GM19468 (cell line): Measurements from ENCODE around the gene MAT2B.
"Not testable (repeated sequence)": the region's sequence is repeated elsewhere in the genome, so short reads cannot be mapped to it uniquely, and the experiment has no call there.

Experiments used
- ATAC-seq: cut with Tn5 transposase; IDR thresholded peaks from one replicate; pipeline ENCODE4 v1.9.1; 2021; ENCODE audit warnings: mild to moderate bottlenecking, moderate library complexity, moderate number of reproducible peaks; ENCODE audit not compliant: unreplicated experiment; ENCODE audit errors: extremely low read depth

The MAT2B gene

DNA sequence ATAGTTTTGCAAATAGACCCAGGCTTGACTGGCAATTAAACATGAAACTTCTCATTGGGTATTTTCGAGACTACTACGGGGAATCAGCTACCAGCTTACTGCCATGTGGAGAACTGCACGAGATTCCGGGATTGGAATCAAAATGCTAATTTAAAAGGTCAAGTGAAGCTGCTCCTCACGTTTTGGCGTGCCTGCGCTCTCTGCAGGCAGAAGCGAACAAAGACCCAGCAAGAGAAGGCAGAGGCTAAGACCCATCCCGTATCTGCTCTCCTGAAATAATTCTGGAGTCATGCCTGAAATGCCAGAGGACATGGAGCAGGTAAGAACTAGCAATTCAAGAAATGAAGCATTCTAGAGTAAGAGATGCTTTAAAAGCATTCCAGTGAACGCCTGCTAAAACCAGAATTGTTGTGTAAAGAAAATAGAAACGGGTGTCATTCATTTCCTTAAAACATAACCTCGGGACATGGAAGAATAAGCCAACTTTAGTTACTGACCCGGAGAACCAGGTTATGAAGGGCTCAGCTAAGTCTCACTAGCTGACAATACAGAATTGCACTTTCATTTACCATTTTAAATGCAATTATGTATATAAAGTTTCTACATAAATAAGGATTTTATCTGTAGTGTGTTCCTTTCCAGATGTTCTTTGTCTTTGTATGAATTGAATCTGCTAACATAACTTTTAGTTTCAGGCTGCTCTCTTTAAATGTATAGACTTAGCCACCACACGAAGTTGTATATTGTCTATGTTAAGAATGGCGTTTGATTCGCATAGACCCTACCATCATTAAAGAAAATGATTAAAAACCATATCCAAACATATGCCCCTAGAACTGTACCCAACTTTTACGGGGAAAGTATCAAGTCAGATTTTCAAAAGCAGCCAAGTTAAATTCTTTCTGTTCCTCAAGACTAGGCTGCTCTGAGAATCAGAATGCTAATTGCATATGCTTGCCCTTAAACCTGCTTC lies 2.0 kb upstream of the MAT2B start:
- ATAC-seq = no peak

DNA sequence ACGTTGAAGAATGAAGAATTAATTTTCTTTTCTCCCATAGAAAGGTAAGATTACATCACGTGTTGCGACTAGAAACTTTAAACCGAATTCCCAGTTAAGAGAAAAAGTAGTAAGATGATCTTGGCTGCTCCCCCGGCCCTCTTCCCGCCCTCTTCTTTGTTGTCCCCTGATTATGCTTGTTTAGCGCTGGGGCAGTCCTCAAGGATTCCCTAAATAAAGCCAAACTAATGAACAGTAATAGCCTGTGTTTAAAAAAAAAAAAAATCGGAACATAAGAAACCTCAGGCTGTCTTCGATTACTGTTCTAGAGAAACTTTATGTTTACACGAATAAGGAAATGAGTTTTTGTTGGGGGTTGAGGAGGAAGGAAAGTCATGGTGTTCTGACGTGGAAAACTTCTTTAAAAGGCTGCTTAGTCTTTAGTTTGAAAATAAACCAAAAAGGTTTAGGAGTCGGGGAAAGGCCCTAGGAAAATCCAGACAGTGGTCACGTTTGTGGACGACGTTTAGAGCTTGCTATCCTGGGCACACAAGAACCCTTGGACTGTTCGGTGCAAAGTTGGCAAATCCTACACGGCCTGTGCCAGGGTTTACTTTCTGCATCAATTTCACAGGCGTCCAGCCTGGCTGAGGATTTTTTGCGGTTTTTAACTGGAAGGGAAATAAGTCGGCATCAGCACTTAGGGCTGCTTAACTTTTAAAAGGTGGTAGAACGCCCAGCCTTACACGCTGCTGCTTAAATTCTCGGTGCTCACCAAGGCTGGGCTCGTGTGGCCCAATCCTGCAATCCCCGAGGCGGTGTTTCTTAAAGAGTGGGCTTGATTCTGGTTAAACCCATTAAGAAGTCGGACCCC lies 1.1 kb upstream of the MAT2B start:
- no peak for ATAC-seq

DNA sequence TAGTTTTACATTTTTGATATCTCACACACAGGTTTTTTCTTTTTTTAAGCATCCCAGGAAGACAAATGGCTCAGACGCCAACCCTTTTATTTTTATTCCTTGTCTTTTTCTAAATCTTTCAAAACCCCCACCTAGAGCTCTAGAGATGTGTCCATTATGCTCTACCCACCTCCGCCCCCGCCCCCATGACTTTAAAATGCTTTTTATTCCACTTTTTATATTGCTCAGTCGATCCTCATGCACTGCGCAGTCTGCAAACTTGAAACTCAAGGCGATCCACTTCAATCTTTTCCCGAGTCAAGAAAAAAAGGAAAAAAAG lies 411 bp upstream of the MAT2B start:
- no peak for ATAC-seq

DNA sequence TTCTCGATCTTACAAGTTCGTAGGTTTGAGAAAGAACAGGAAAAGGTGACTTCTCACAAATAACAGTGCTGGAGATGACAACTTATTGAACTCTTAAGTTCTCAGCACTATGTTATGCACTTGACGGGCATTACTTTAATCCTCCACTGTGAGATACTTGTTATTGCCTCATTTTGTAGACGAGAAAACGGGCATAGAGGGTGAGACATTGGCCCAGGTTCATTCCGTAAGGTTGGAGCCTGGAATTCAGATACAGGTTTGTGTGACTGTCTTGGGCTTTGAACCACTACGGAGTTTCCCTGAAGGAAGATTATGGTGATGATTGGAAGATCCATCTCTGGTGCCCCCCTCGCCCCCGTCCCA lies 657 bp downstream of the MAT2B start:
- peak; percentile 5 for ATAC-seq

DNA sequence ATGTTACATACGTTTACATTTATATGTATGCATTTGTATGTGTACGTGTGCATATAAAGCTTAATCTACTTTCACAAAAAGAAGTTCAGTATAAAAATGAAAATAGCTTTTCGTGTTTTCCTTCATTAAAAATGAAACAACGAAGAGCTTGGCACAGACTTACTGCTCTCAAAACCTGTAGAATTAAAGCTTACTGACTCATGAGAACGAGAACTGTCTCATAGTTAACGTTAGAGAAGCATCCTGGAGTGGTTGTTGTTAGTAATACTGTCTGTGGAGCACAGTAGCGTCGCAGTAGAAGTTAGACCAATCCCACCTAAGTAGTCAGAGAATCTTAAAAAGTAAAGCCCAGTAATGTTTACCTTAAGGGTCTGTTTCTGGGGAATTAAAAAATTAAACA lies 1.3 kb downstream of the MAT2B start:
- no peak for ATAC-seq

DNA sequence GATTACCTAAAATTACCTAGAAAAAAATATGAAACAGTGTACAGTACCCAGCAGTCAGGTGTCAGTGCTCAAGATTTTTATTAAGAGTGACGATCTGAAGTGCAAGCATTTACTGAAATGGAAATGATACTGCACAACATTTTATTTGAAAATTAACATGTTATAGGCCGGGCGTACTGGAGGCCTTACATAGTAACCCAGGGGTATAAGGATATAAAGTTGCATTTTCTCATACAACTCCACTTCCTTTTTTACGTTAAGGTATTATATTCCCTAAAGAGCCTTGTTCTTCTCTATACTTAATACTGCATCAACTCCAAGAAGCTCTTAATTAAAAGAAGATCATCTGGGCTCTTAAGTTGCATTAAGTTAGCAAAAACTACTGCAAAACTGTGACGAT lies 3.3 kb downstream of the MAT2B start:
- ATAC-seq = no peak

DNA sequence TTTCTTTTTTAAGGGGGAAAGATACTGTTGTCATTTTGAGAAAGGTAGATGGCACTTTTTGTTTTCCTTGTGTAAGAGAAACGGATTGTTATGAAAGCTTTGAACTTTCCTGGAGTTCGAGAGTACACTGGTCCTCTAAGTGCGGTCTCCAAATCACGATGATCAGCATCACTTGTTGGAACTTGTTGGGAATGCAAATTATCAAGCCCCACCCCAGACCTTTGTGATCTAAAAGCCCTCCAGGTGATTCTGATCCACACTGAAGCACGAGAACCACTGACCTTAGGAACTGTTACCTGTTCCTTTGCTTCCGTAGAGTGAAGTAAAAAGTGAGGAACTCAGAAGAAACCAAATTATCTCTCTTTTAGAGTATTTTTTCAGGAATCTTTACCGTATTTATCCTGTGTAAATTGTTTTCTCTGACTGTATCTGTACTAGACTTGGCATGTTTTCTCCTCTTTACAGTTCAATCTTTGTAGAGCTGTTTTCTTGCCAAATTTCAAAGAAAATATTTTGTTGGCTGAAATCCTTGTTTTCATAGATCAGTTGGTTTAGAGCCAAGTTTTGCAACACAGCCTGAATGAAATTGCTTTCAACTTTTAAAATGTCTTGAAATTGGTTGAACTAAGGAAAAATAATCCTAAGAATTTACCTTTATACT lies 4.0 kb downstream of the MAT2B start:
- ATAC-seq = no peak

DNA sequence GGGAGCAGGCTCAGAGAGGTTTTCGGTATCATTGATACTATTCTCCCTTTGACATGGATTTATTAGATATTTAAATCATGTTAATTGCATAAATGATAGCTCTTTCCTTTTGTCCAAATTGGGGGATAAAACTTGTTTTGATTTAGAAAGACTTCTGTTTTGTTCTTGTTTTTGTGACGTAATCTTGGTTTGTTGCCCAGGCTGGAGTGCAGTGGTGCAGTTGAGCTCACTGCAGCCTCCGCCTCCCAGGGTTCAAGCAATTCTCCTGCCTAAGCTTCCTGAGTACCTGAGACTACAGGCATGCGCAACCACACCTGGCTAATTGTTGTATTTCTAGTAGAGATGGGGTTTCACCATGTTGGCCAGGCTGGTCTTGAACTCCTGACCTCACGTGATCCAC lies 7.1 kb downstream of the MAT2B start:
- no peak for ATAC-seq

DNA sequence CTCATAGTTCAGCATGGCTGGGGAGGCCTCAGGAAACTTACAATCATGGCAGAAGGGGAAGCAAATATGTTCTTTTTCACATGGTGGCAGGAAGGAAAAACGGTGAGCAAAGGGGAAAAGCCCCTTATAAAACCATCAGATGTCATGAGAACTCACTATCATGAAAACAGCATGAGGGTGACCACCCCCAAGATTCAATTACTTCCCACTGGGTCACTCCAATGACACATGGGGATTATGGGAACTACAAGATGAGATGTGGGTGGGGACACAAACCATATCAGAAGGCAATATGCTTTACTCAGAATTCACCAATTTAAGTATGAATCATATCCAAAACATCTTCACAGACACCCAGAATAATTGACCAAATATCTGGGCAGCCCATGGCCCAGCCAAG lies 19.7 kb downstream of the MAT2B start:
- no peak for ATAC-seq

DNA sequence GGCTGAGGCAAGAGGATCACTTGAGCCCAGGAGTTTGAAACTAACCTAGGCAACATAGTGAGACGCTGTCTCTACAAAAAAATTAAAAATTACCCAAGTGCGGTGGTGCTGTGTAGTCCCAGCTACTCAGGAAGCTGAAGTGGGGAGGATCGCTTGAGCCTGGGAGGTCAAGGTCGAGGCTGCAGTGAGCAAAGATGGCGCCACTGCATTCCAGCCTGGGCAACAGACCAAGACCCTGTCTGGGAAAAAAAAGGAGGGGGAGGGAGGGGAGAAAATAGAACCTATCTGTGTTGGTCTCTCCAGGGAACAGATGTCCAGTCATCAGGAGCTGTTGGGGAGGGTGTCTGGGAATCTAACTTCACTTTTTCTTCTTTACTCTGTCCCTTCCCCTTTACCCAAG lies 24.3 kb downstream of the MAT2B start:
- no peak for ATAC-seq

DNA sequence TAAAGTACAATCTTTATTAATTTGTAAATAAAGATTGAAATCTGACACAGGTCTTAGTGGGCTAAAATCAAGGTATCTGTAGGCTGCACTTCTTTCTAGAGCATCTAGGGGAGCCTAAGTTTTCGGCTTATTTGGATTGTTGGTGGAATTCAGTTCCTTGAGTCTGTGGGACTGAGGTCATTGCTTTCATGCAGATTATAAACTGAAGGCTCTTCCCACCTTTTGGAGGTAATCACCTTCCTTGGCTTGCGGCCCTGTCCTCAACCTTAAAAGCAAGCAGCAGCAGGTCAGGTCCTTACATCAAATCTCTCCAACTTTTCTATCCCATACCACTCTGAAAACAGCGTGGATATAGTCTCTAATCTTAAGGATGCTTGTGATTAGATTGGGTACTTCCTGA lies 25.9 kb downstream of the MAT2B start:
- no peak for ATAC-seq

DNA sequence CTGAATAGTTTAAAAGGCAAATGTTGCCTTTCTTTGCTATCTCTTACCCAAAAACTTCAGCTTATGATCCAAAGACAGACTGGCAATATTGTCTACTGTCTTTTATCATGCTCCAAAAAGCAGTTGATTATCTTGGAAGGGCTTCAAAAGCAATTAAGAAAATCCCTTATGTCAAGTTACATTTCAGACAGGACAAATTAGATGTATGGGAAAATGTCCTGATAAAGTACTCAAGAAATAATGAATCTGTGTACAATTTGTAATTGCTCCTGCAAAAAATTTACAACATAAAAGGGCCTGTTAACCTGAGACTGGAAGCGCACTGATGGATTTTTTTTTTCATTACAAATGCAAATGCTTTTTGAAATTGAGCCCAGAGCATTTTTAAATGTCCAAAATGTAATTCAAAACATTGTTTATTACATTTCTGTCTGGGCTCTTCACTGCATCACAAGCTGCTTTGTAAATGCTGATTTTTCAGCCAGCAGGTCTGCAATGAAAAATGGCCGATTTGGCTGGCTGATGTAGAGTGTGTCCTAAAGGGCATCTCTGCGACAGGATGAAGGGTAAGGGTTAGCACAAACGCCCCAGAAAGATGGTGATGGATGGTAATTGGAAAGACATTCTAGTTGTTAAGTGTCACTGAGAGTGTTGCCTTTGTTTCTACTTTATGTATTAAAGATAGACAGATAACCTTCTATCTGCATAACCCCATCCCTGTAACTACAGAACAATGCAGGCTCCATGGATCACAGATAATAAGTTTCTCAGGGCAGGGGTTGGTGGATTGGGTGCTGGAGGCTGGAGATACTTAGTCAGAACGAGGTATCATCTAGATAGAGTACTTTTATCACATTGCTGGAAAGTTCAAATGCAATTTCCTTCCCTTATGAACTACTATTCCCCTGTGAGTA lies 27.0 kb downstream of the MAT2B start:
- no peak for ATAC-seq

DNA sequence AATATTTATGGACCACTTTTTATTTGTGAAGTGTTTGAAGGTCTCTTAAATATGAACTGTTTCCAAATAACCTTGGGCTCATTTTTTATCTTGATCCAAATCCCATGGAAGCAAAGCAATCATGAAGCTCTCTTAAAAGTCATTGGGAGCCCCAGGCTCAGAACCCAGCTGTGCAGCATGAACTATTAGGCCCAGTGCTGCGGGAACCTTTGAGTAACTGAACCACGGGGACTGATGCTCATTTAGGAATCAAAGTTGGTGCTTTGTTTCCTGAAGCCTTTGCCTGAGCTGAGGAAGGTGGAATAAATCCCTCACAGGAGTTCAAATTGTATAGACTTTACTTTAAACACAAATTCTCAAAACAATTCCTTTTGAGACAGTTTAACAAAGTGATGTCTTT lies 27.8 kb downstream of the MAT2B start:
- ATAC-seq = no peak

DNA sequence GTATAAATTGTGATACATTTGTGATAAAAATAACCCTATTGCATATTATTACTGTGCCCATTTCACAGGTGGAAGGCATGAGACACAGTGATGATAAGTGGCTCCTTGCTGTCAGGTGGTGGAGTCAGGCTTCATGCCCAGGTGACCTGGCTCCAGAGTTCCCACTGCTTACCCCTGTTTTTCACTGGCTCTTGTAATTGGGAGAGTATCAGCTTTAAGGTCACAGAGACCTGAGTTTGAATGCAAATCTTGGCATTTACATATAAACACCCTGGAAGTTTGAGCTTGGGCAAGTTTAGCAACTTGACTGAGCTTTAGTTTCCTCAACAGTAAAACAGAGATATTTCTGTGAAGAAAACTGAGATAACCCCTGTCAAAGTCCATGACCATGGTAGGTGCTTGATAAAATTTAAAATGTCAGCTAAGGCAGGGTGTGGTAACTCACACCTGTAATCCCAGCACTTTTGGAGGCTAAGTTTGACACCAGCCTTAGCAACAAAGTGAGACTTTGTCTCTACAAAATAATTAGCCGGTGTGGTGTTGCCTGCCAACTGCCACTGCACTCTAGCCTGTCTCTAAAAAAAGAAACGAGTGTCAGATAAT lies 29.2 kb downstream of the MAT2B start:
- no peak for ATAC-seq

DNA sequence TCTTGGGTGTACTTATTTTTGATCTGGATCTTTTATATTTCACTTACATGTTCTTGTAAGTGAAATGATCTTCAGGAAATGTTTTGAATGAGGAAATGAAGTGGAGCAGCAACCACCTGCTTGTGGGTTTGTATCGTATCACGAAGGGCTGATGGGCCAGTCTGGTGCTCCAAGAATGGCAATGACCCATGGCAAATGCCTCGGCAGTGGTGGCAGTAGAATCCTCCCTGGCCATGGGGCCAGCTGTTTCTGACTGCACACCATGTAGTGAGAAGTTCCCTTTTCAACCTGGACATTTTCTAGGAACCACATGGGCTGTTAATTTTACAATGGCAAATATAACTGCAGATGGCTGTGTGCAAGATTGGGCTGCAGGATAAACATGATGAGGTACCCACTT lies 29.9 kb downstream of the MAT2B start:
- no peak for ATAC-seq

DNA sequence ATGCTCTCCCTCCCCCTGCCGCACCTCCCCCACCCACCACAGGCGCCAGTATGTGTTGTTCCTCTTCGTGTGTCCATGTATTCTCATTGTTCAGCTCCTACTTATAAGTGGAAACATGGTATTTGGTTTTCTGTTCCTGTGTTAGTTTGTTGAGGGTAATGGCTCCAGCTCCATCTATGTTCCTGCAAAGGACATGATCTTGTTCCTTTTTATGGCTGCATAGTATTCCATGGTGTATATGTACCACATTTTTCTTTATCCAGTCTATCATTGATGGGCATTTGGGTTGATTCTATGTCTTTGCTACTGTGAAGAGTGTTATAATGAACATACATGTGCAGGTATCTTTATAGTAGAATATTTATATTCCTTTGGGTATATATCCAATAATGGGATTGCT lies 31.0 kb downstream of the MAT2B start:
- not testable (repeated sequence) for ATAC-seq

DNA sequence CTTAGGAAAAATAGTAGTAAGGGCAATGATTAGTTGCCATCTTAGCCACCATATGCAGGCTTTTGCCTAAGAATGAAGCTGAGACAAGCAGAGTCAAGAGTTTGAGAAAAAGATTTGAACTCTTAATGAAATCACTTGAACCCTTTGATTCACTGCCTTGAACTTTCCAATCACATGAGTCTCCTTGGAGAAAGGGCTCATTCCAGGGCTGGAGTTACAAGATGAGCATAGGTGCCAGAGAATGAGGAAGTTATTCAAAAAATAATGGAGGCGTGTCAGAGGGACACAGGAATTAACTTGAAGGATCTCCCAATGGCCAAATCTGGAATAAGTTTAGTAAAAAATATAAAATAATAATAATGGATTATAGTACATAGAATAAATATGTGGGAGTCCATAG lies 35.3 kb downstream of the MAT2B start:
- no peak for ATAC-seq

DNA sequence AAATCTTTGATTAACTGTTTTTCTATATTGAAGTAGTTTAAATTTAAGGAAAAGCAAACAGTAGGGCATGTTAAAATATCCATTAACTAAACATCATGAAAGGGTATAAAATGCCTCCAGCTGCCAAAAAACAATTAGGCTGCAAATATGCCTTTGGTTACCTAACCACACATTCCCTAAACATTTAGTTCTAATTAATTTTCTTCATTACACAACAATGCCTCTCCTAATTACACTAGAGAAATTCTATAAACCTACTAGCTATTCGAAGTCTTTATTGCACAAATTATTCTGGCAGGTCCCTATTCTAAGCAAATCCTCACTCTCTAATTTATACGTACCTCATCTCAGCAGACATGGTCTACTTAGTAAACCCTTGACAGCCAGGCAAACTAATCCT lies 37.4 kb downstream of the MAT2B start:
- no peak for ATAC-seq

DNA sequence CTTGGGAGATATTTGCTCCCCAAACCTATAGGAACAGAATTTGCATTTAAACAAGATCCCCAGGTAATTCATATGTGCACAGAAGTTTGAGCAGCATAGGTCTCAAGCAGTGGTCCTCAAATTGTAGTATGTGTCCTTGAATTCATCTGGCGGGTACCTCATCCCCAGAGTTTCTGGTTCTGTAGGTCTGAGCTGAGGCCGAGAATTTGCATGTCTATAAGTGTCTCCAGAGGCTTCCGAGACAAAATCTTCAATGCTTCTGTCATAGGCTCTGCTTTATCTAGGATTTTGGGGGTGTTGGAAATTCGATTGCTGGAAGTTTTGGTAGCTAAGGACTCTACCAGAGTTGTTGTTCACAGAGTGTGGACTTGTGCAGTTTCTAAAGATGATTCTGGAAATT lies 38.6 kb downstream of the MAT2B start:
- ATAC-seq = no peak

DNA sequence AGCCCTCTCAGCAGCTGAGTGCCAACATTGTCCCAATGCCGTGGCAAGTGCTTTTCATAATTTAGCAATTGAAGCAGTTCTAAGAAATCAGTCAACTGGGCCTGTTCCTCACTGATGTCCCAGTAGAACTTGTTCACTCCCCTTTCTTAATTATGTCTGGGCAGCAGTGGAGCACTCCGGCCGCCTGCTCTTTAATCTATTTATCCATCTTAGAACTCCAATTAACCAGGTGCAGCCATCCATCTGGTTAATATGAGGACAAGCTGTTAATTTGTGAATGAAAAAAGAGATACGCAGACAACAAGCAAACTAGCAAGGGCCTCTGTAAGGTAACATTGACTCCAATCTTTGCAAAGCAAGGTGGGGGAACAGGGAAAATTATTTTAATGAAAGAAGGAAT lies 39.4 kb downstream of the MAT2B start:
- no peak for ATAC-seq
